GM18499 (cell line): ENCODE measurements around the gene SLC66A2.

Source experiments
- ATAC-seq: cut with Tn5 transposase; IDR thresholded peaks from one replicate; pipeline ENCODE4 v1.9.1; 2021; ENCODE audit warnings: moderate number of reproducible peaks; ENCODE audit not compliant: insufficient read depth, unreplicated experiment

Gene SLC66A2

DNA sequence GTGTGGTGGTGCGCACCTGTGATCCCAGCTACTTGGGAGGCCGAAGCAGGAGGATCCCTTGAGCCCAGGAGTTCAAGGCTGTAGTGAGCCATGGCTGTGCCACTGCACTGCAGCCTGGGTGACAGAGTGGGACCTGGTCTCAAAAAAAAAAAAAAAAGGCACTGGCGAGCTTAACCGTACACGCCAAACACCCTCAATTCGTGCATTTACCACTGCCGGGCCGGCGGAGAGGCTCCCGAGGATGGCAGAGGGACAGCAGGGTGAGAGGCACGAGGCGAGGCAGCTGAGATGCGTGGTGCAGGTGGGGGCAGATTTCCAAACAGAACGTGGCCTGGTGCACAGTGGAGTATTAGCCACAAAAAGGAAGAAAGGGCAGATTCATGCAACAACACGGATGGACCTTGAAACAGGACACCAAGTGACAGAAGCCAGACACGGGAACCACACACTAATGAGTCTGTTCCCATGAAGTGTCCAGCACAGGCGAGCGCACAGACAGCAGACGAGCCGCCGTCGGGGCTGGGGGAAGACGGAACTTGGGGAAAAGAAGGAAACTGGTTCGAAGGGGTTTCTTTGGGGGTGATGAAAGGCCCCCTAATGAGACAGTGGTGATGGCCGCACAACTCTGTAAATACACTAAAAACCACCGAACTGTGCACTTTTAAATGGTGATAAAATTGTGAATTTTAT is 27.4 kb downstream of the SLC66A2 start:
- no peak for ATAC-seq

GRCh38 chr18:79922971-79923411 is 28.5 kb downstream of the SLC66A2 start:
- no peak for ATAC-seq

DNA sequence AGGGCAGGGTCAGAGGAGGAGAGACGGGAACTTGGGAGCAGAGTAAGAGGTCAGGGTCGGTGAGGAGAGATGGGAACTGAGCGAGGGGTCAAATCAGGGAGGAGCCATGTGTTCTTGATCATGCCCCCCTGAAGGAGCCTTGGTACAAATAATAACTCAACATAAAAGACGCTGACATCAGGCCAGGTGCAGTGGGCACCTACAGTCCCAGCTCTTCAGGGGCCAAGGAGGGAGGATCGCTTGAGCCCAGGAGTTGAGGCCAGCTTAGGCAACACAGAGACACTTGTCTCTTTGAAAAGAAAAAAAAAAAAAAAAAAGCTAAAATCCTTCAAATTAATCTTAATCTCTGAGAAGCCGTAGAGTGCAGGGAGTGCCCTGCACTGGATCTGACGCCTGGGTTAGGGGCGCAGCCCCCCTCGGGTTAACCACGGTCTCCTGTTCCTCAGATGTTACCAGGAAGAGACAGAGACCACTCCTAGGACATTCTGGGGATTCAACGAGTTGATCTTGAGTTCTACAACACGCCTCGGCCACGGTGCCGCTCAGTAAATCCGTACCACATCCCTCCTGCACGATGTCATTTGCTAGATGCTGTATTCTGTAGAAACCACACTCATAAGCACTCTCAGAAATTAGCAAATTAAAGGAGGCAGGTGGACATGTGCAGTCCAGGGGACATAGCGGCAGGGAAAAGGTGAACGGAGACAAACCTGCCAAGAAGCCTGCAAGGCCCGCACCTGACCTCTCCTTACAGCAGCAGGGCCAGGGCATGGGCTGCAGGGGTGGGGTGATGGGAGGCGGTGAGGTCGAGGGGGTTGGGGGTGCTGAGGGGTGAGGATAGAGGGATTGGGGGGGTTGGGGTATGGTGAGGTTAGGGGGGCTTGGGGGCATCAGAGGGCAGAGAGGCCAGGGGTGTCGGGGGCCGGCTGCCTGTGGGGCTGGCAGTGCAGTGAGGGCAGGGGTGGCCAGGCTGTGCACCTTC is 29.2 kb downstream of the SLC66A2 start:
- no peak for ATAC-seq

- no peak for ATAC-seq
Observed at GRCh38 chr18:79919089-79919488, 32.4 kb downstream of the SLC66A2 start.

- no peak for ATAC-seq
Observed at GRCh38 chr18:79918615-79919011, 32.8 kb downstream of the SLC66A2 start.

DNA sequence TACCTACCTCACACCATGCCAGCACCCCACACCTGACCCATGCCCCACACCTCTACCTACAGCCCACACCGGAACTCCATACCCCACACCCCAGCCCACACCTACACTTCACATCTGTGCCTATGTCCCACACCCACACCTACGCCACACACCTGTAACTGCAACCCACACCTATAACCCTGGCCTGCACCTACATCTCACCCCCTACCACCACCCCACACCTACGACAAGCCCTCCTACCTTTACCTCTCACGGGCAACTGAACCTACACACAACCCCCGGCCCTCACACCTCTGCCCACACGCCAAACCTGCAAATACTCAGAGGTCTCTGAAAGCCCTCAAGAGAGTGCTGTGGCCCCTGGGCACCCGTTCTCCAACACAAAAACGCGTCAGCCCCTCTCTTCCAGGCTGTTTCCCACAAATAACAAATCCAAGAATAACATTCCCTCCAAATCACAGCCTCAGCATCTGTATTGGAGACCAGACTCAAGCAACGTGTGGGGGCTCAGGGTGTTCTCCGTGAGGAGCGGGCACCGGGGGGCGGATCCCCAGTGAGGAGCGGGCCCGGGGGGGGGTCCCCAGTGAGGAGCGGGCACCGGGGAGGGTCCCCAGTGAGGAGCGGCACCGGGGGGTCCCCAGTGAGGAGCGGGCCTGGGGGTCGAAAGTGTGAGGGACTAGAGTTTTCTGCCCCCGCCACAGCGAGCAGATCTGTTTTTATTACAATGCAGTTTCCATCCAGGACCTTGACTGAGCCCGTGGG is 33.4 kb downstream of the SLC66A2 start:
- ATAC-seq = no peak

- no peak for ATAC-seq
Observed at GRCh38 chr18:79917169-79917852, 34.1 kb downstream of the SLC66A2 start.

GRCh38 chr18:79916546-79917168 is 34.8 kb downstream of the SLC66A2 start:
- no peak for ATAC-seq

DNA sequence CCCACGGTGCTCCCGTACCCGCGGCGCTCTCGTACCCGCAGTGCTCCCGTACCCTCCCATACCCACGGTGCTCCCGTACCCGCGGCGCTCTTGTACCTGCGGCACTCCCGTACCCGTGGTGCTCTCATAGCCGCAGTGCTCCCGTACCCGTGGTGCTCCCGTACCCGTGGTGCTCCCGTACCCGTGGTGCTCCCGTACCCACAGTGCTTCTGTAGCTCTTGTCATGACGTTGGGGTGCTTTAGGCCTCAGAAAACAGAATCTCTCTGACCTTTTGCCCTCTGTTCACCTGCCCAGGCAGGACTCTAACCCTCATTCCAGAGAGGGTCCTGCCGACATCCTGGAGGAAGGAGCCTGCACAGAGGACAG is 35.3 kb downstream of the SLC66A2 start:
- no peak for ATAC-seq

- no peak for ATAC-seq
Observed at GRCh38 chr18:79915161-79916127, 36.0 kb downstream of the SLC66A2 start.

DNA sequence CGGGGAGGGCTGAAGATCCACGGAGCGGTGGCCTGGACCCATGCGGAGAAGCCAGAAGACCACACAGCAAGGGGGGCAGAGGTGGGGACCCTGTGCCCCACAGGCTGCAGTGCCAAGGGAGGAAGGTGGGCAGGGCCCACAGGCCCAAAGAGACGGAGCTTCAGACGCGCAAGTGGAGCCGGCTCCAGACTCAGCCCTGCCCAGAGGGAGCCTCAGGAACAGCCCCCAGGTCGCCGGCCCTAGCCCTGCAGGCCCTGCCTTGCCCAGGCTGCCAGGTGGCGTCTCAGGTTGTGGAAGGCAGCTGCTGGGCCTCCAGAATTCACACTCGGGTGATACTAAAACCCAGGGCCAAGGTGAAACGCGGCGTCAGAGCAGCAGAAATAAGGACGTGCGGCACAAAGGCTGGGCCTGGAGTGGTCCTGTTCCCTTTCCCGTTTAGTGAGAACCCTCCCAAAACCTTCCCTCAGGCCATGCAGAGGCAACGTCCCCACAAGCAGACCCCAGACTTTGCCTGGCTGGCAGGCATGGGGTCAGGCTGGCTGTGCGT is 36.8 kb downstream of the SLC66A2 start:
- ATAC-seq = no peak

GRCh38 chr18:79912994-79913831 is 38.2 kb downstream of the SLC66A2 start:
- ATAC-seq = no peak

- no peak for ATAC-seq
Observed at GRCh38 chr18:79912409-79912991, 39.0 kb downstream of the SLC66A2 start.

DNA sequence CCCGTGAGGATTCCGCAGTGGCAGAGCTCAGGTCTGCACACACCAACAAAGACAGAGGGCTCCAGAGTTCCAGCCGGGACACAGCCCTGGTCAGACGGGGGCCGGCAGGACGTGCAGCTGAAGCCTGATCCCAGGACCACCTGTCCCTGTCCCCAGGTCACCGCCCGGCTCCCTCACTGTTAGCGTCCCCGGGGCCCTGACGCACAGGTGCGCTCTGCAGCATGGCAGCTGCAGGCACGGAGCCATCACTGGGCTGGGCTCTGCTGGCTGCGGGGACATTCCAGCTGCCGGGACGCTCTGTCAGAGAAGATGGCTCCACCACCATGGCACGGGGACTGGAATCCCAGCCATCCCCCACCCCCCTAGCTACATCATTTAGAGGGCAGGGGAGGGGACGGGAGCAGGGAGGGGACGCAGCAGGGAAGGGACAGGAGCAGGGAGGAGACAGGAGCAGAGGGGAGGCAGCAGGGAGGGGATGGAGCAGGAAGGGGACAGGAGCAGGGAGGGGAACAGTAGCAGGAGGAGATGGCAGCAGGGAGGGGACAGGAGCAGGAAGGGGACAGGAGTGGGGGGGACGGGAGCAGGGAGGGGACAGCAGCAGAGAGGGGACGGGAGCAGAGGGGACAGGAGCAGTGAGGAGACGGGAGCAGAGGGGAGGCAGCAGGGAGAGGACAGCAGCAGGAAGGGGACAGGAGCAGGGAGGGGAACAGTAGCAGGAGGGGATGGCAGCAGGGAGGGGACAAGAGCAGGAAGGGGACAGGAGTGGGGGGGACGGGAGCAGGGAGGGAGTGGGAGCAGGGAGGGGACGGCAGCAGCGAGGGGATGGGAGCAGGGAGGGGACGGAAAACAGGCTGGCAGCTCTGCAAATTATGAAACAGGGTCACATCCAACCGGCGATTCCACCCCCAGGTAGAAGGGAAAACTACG is 39.8 kb downstream of the SLC66A2 start:
- ATAC-seq = no peak

GRCh38 chr18:79910563-79911343 is 40.7 kb downstream of the SLC66A2 start:
- ATAC-seq = no peak
